WERI-Rb-1 (cell line): ENCODE measurements around the gene SCAI.

Experiments
- DNase-seq: peaks from one replicate; pipeline ENCODE4 v3.0.0-alpha.2; 2020
- H3K27ac ChIP-seq: fragments of 250-450 bp; sonication (Bioruptor Pico); 2 replicates; pipeline ENCODE4 v1.5.1; 2020; ENCODE audit warnings: mild to moderate bottlenecking, moderate library complexity
- H3K27me3 ChIP-seq: fragments of 250-450 bp; sonication (Bioruptor Pico); 2 replicates; pipeline ENCODE4 v1.5.1; 2021; ENCODE audit warnings: mild to moderate bottlenecking, low read depth, moderate library complexity; ENCODE audit not compliant: insufficient read depth, severe bottlenecking
- H3K36me3 ChIP-seq: fragments of 250-450 bp; sonication (Bioruptor Pico); 2 replicates; pipeline ENCODE4 v1.5.1; 2020; ENCODE audit warnings: mild to moderate bottlenecking, moderate library complexity
- H3K4me3 ChIP-seq: 2 replicates; pipeline ENCODE4 v1.5.1; 2011; ENCODE audit warnings: low read depth, mild to moderate bottlenecking, control low read depth, low read length
- H3K9me3 ChIP-seq: fragments of 250-450 bp; sonication (Bioruptor Pico); 2 replicates; pipeline ENCODE4 v1.5.1; 2021; ENCODE audit warnings: mild to moderate bottlenecking, moderate library complexity; ENCODE audit not compliant: severe bottlenecking
- TF ChIP-seq, protein P1 (sequence below): IDR thresholded peaks from 2 replicates; pipeline ENCODE4 v1.5.1; 2011; ENCODE audit warnings: low read depth, mild to moderate bottlenecking, control low read depth, inconsistent platforms, low read length

SCAI gene

DNA sequence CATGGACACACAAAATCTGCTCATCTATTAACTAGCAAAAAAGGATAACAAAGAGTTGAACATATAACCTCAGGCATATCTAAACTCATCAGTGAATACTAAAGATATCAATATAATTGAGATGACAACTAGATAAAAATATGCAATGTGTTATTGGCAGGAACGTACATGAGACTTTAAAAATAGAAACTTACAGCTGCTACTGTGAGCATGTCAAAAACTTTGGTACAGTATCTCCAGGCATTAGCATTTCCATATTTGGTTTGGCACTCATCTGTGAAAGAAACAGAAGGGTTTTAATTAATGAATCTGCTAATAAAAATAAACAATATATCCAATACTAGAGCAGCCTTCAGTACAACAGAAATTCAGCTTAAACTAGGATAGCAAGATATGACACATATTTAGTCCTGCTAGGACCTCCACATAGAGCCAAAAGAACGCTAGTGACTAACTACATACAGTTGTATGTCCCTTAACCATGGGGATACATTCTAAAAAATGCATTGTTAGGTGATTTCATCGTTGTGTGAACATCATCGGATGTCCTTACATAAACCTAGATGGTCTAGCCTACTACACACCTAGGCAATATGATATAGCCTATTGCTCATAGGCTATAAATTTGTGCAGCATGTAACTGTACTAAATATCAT, 10.5 kb upstream of the SCAI start:
- H3K9me3 ChIP-seq: no peaks in the 10 kb centered on the region
- no peak overlapping the region for H3K27ac ChIP-seq
- H3K4me3 ChIP-seq: no peak overlapping the region
- H3K36me3 ChIP-seq: peaks cover 52% of the 10 kb centered on the region
- TF ChIP-seq, protein P1, sequence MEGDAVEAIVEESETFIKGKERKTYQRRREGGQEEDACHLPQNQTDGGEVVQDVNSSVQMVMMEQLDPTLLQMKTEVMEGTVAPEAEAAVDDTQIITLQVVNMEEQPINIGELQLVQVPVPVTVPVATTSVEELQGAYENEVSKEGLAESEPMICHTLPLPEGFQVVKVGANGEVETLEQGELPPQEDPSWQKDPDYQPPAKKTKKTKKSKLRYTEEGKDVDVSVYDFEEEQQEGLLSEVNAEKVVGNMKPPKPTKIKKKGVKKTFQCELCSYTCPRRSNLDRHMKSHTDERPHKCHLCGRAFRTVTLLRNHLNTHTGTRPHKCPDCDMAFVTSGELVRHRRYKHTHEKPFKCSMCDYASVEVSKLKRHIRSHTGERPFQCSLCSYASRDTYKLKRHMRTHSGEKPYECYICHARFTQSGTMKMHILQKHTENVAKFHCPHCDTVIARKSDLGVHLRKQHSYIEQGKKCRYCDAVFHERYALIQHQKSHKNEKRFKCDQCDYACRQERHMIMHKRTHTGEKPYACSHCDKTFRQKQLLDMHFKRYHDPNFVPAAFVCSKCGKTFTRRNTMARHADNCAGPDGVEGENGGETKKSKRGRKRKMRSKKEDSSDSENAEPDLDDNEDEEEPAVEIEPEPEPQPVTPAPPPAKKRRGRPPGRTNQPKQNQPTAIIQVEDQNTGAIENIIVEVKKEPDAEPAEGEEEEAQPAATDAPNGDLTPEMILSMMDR: no peak
- no peaks in the 10 kb centered on the region for H3K27me3 ChIP-seq
- DNase-seq: no peak

DNA sequence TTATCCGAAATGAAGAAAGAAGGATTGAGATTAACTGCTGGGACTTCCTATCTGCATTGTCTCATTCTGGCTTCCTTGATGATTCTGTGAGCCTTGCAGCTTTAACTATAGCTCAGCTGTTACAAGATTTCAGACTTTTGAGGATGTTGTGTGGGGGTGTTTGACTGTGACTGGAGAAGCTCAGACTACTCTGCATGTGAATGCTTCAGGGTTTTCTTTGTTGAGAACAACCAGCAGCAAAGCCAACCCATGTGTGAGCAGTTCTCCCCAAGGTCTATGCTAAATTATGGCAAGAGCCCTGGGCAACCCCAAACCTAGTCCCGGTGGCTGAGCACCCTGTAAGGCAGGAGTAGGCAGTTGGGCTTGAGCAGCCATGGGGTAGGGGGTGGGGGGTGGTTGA, 8.4 kb upstream of the SCAI start:
- Histone ChIP-seq H3K36me3 (peaks cover 46% of the 10 kb centered on the region), H3K27me3 (no peaks in the 10 kb centered on the region), H3K9me3 (no peaks in the 10 kb centered on the region), H3K4me3 (no peak overlapping the region), H3K27ac (no peak overlapping the region)
- TF ChIP-seq, protein P1: no peak
- no peak for DNase-seq

DNA sequence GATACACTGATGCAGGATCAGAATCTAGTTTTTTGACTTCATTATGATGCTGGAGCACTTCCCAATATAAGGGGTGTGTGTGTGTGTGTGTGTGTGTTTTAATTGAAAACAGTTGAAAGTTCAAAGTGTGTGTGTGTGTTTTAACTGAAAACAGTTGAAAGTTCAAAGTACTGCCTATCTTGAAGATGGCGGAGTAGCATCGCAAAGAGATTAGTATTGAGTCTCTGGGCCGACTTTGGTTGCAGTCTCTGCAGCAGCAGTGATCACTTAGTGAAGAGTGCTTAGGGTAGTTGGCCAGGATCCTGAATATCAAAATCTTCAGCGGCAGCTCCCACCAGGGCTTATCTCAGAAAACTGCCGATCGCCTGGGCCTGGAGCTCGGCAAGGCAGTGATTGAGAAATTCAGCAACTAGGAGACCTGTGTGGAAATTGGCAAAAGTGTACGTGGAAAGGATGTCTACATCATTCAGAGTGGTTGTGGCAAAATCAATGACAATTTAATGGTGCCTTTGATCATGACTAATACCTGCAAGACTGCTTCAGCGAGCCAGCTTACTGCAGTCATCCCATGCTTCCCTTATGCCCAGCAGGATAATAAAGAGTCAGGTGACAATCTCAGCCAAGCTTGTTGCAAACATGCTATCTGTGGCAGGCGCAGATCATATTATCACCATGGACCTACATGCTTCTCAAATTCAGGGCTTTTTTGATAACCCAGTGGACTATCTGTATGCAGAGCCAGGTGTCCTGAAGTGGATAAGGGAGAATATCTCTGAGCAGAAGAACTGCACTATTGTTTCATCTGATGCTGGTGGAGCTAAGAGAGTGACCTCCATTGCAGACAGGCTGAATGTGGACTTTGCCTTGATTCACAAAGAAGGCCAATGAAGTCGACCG, 7.3 kb upstream of the SCAI start:
- DNase-seq: no peak
- H3K36me3 ChIP-seq: peaks cover 46% of the 10 kb centered on the region
- H3K27ac ChIP-seq: no peak overlapping the region
- H3K27me3 ChIP-seq: no peaks in the 10 kb centered on the region
- TF ChIP-seq, protein P1: no peak
- H3K4me3 ChIP-seq: no peak overlapping the region
- H3K9me3 ChIP-seq: no peaks in the 10 kb centered on the region

DNA sequence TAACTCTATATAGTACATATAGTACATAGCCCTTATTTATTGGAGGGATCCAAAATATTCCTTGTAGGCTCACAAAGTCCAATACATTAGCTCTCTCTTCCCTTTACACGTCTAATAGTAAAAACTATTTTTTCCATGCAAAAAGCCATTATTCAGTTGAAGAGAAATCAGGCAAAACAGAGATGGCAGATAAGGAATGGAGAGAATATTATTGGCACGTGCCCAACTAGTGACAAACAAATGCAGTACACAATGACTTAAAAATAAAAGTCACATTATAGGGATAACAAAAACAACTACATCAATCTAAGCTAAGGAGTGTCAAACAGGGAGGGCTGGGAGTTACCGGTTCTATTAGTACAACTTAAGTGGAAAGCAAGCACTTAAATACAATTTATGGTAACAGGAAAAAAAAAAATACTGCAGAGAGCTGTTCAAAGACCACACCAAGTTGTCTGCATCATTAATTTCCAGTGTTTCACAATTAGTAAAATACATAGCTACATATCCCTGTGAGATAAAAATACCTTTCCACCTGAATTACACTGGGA, 4.1 kb upstream of the SCAI start:
- no peak for DNase-seq
- H3K9me3 ChIP-seq: no peaks in the 10 kb centered on the region
- H3K36me3 ChIP-seq: peaks cover 23% of the 10 kb centered on the region
- TF ChIP-seq, protein P1: no peak
- H3K27ac ChIP-seq: no peak overlapping the region
- H3K4me3 ChIP-seq: no peak overlapping the region
- no peaks in the 10 kb centered on the region for H3K27me3 ChIP-seq

DNA sequence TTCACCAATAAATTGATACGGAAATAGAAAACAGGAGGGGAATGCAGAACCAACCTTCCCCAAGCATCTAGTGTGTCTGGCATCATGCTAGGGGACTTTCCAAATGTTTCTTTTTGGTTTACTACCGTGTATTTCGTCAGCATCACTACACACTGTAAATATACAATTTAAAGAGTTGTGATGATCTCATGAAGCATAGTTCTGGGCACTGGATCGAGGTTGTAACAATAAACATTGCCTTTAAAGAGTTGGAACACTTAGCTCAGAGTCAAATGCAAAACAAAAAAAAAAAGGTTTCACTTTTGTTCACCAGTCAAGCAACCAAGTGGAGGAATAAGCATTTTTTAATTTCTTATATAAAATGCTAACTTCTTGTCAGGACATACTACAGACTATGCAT, 2.9 kb upstream of the SCAI start:
- TF ChIP-seq, protein P1: no peak
- no peaks in the 10 kb centered on the region for H3K27me3 ChIP-seq
- peaks cover 26% of the 10 kb centered on the region for H3K36me3 ChIP-seq
- H3K9me3 ChIP-seq: no peaks in the 10 kb centered on the region
- H3K27ac ChIP-seq: no peak overlapping the region
- H3K4me3 ChIP-seq: no peak overlapping the region
- DNase-seq: no peak
